GM21737 (cell line): ENCODE results near the gene LCP1.
A peak's percentile ranks its signal among the peaks of the same experiment; 100 is the strongest.

Experiments used
- ATAC-seq: cut with Tn5 transposase; IDR thresholded peaks from one replicate; pipeline ENCODE4 v1.9.1; 2021; ENCODE audit warnings: mild to moderate bottlenecking, moderate library complexity; ENCODE audit not compliant: unreplicated experiment

LCP1 gene

GRCh38 chr13:46183018-46183946 is 1.3 kb upstream of the LCP1 start:
- no peak for ATAC-seq

- ATAC-seq, result peak; percentile 8
Observed at GRCh38 chr13:46182491-46182877, 507 bp upstream of the LCP1 start.

GRCh38 chr13:46181377-46181839 is 569 bp downstream of the LCP1 start:
- ATAC-seq, result no peak

- no peak for ATAC-seq
Observed at GRCh38 chr13:46179969-46180763, 1.8 kb downstream of the LCP1 start.

GRCh38 chr13:46179491-46179908 is 2.5 kb downstream of the LCP1 start:
- ATAC-seq, result no peak

- ATAC-seq, result no peak
Observed at GRCh38 chr13:46178821-46179220, 3.2 kb downstream of the LCP1 start.

- ATAC-seq, result no peak
Observed at GRCh38 chr13:46178143-46178542, 3.8 kb downstream of the LCP1 start.

- peak; percentile 38 for ATAC-seq
Observed at GRCh38 chr13:46176756-46177155, 5.2 kb downstream of the LCP1 start.

- ATAC-seq, result no peak
Observed at GRCh38 chr13:46173656-46174055, 8.3 kb downstream of the LCP1 start.

- ATAC-seq, result no peak
Observed at GRCh38 chr13:46172531-46172991, 9.4 kb downstream of the LCP1 start.

GRCh38 chr13:46171739-46172138 is 10.2 kb downstream of the LCP1 start:
- no peak for ATAC-seq

GRCh38 chr13:46171217-46171616 is 10.8 kb downstream of the LCP1 start:
- ATAC-seq, result no peak

GRCh38 chr13:46170687-46171086 is 11.3 kb downstream of the LCP1 start:
- no peak for ATAC-seq

- no peak for ATAC-seq
Observed at GRCh38 chr13:46170268-46170667, 11.7 kb downstream of the LCP1 start.

- ATAC-seq, result no peak
Observed at GRCh38 chr13:46169758-46170157, 12.2 kb downstream of the LCP1 start.

- ATAC-seq, result no peak
Observed at GRCh38 chr13:46168783-46169182, 13.2 kb downstream of the LCP1 start.

GRCh38 chr13:46168341-46168740 is 13.6 kb downstream of the LCP1 start:
- ATAC-seq, result no peak

- ATAC-seq, result no peak
Observed at GRCh38 chr13:46166947-46167610, 14.9 kb downstream of the LCP1 start.

- no peak for ATAC-seq
Observed at GRCh38 chr13:46166224-46166584, 15.8 kb downstream of the LCP1 start.

GRCh38 chr13:46165485-46166223 is 16.3 kb downstream of the LCP1 start:
- ATAC-seq, result peak; percentile 48

- no peak for ATAC-seq
Observed at GRCh38 chr13:46164661-46165060, 17.3 kb downstream of the LCP1 start.
